ENCODE results near the gene EDN2.

- no peak for TF ChIP-seq POLR2AphosphoS5 (IDR thresholded peaks at IDR 0.05; ENCODE audit: low read depth, low read length)
- TF ChIP-seq TAF1 (IDR thresholded peaks at IDR 0.05; ENCODE audit: borderline replicate concordance, insufficient read depth, low read length): no peak
These were observed 1.1 kb upstream of the EDN2 start for GRCh38 chr1:41485605-41486004.

All from PFSK-1 (cell line).